GM18520 (cell line): ENCODE measurements around the gene RUFY4.
"Not testable (repeated sequence)": the region's sequence is repeated elsewhere in the genome, so short reads cannot be mapped to it uniquely, and the experiment has no call there.

Experiments used
- ATAC-seq: cut with Tn5 transposase; IDR thresholded peaks from one replicate; pipeline ENCODE4 v1.9.1; 2021; ENCODE audit not compliant: unreplicated experiment

The RUFY4 gene

GRCh38 chr2:218081063-218081462, 12.0 kb downstream of the RUFY4 start:
- ATAC-seq, result peak; percentile 88

GRCh38 chr2:218081695-218082094, 12.6 kb downstream of the RUFY4 start:
- ATAC-seq, result no peak

GRCh38 chr2:218082586-218083351, 13.7 kb downstream of the RUFY4 start:
- ATAC-seq, result no peak

GRCh38 chr2:218083352-218083676, 14.3 kb downstream of the RUFY4 start:
- no peak for ATAC-seq

- no peak for ATAC-seq
These were observed 17.4 kb downstream of the RUFY4 start for GRCh38 chr2:218086478-218086877.

GRCh38 chr2:218089259-218089658, 20.2 kb downstream of the RUFY4 start:
- no peak for ATAC-seq

GRCh38 chr2:218091746-218092145, 22.7 kb downstream of the RUFY4 start:
- ATAC-seq, result no peak

GRCh38 chr2:218093879-218094278, 24.8 kb downstream of the RUFY4 start:
- no peak for ATAC-seq

GRCh38 chr2:218095853-218096252, 26.8 kb downstream of the RUFY4 start:
- ATAC-seq, result no peak

- ATAC-seq, result no peak
These were observed 28.9 kb downstream of the RUFY4 start for GRCh38 chr2:218097975-218098374.

GRCh38 chr2:218108834-218109233, 39.8 kb downstream of the RUFY4 start:
- ATAC-seq, result not testable (repeated sequence)

GRCh38 chr2:218121789-218122188, 52.7 kb downstream of the RUFY4 start:
- ATAC-seq, result not testable (repeated sequence)

- ATAC-seq, result not testable (repeated sequence)
These were observed 53.2 kb downstream of the RUFY4 start for GRCh38 chr2:218122286-218122685.

GRCh38 chr2:218123986-218124385, 54.9 kb downstream of the RUFY4 start:
- no peak for ATAC-seq

- ATAC-seq, result no peak
These were observed 56.0 kb downstream of the RUFY4 start for GRCh38 chr2:218125095-218125494.

GRCh38 chr2:218125626-218126080, 56.6 kb downstream of the RUFY4 start, which contains the start of gene CXCR2:
Gene CXCR2 (plus strand): TSS chr2:218126028. CDS start chr2:218134802, 8,774 bp downstream.
- ATAC-seq, result no peak

GRCh38 chr2:218127929-218128455, 58.9 kb downstream of the RUFY4 start:
- no peak for ATAC-seq

- no peak for ATAC-seq
These were observed 59.9 kb downstream of the RUFY4 start for GRCh38 chr2:218128781-218129457.

GRCh38 chr2:218129458-218130135, 60.5 kb downstream of the RUFY4 start:
- ATAC-seq, result no peak

- no peak for ATAC-seq
These were observed 61.3 kb downstream of the RUFY4 start for GRCh38 chr2:218130377-218130776.

- ATAC-seq, result no peak
These were observed 61.8 kb downstream of the RUFY4 start for GRCh38 chr2:218130822-218131221.

- no peak for ATAC-seq
These were observed 68.5 kb downstream of the RUFY4 start for GRCh38 chr2:218137514-218137913.
